ENCODE measurements around the gene CSF3R. TPM values are rescaled to one million over a fixed set of nuclear protein-coding genes. Genes with fewer than 3 reads are reported as not detected.

CSF3R gene
- total and polyA plus RNA-seq, 2 of the 4 experiments (the other 2 are of a cell fraction) = not detected

GRCh38 chr1:36531833-36532232, 49.1 kb upstream of the CSF3R start:
- Histone ChIP-seq H2BK20ac (ENCODE audit: low read depth, low read length) (no peak overlapping the region), H2AFZ (replicated peaks; ENCODE audit: low read length, poor library complexity) (no peak overlapping the region), H3K27me3 (ENCODE audit: control insufficient read depth, insufficient read depth, low read length) (peaks cover 2% of the 10 kb centered on the region; the same call in 1 of the 2 replicates), H4K91ac (ENCODE audit: insufficient read depth, low read depth, low read length) (no peak overlapping the region), H2BK15ac (ENCODE audit: low read depth, low read length) (no peak overlapping the region), H3K4ac (ENCODE audit: low read depth, low read length) (no peak overlapping the region), H3K4me1 (ENCODE audit: control insufficient read depth, insufficient read depth, low read length) (no peaks in the 10 kb centered on the region), H4K8ac (ENCODE audit: low read depth in 2 of 2, low read length in 2 of 2) (no peak overlapping the region), H3K9ac (ENCODE audit: low read depth, low read length) (no peak overlapping the region), H3K9me3 (ENCODE audit: control insufficient read depth, insufficient read depth, low read length) (no peaks in the 10 kb centered on the region), H4K5ac (ENCODE audit: low read depth, low read length) (no peak overlapping the region), H3K27ac (ENCODE audit: insufficient read depth, low read length) (no peak overlapping the region), H2AK9ac (replicated peaks; ENCODE audit: low read depth, low read length, poor library complexity) (no peak overlapping the region), H3K23ac (ENCODE audit: low read depth, low read length) (no peak overlapping the region), H3K4me2 (ENCODE audit: low read depth, low read length) (no peak overlapping the region), H3K18ac (ENCODE audit: low read depth, low read length) (no peak overlapping the region), H3K36me3 (ENCODE audit: control insufficient read depth, insufficient read depth, low read length) (no peaks in the 10 kb centered on the region), H3K56ac (ENCODE audit: extremely low read depth, insufficient read depth, low read length) (no peak overlapping the region), H3K4me3 (ENCODE audit: insufficient read depth, low read depth, low read length) (no peak overlapping the region), H3K79me1 (ENCODE audit: low read depth in 1 of 2, low read length in 2 of 2) (no peaks in the 10 kb centered on the region), H3K14ac (replicated peaks; ENCODE audit: low read depth, low read length) (no peak overlapping the region), H2BK120ac (ENCODE audit: low read depth, low read length) (no peak overlapping the region), H3K9me1 (ENCODE audit: insufficient read depth, low read length) (no peaks in the 10 kb centered on the region), H2AK5ac (ENCODE audit: low read depth, low read length) (no peak overlapping the region), H4K20me1 (ENCODE audit: insufficient read depth, low read length) (no peaks in the 10 kb centered on the region), H2BK5ac (ENCODE audit: low read depth, low read length, poor library complexity, severe bottlenecking) (no peak overlapping the region)
- DNase-seq = no peak
- ChIA-PET CTCF (no interaction called here), POLR2A (ENCODE audit: unreplicated experiment) (no interaction called here)
- intact Hi-C loops (cut with micrococcal nuclease) = no loop called here
- dilution Hi-C loops (cut with HindIII; ENCODE audit: low sequenced_read_pairs, unreplicated experiment) = no loop called here
- no CpG with 5 or more reads among the region's 3 CpGs for WGBS, 2 experiments (ENCODE audit: extremely low coverage in 2 of 2, insufficient read length in 1 of 2)
- no peak for ATAC-seq (ENCODE audit: low read depth)
- TF ChIP-seq CHD1 (IDR thresholded peaks at IDR 0.05; ENCODE audit: low read depth, low read length) (no peak), RAD21 (IDR thresholded peaks at IDR 0.05; ENCODE audit: low read length) (no peak), MAFK (IDR thresholded peaks at IDR 0.05; ENCODE audit: low read depth, low read length) (no peak), NFE2L2 (IDR thresholded peaks at IDR 0.05; ENCODE audit: low read depth, low read length) (no peak), CEBPB (IDR thresholded peaks at IDR 0.05; ENCODE audit: low read depth, low read length) (no peak), CTCF (conservative IDR thresholded peaks at IDR 0.05; ENCODE audit: low read depth, low read length) (no peak), MAZ (IDR thresholded peaks at IDR 0.05; ENCODE audit: borderline replicate concordance, low read depth, low read length) (no peak), FOS (IDR thresholded peaks at IDR 0.05; ENCODE audit: low read depth, low read length) (no peak), POLR2A (IDR thresholded peaks at IDR 0.05; ENCODE audit: low read depth, low read length) (no peak), ELK1 (IDR thresholded peaks at IDR 0.05; ENCODE audit: borderline replicate concordance, low read depth, low read length) (no peak), SMC3 (IDR thresholded peaks at IDR 0.05; ENCODE audit: low read depth, low read length) (no peak), BHLHE40 (IDR thresholded peaks at IDR 0.05; ENCODE audit: low read depth, low read length) (no peak), RFX5 (IDR thresholded peaks at IDR 0.05; ENCODE audit: low read depth, low read length) (no peak), MXI1 (IDR thresholded peaks at IDR 0.05; ENCODE audit: borderline replicate concordance, low read depth, low read length) (no peak), RCOR1 (IDR thresholded peaks at IDR 0.05; ENCODE audit: insufficient replicate concordance, low read length) (no peak)
- TF ChIP-seq, protein P1, sequence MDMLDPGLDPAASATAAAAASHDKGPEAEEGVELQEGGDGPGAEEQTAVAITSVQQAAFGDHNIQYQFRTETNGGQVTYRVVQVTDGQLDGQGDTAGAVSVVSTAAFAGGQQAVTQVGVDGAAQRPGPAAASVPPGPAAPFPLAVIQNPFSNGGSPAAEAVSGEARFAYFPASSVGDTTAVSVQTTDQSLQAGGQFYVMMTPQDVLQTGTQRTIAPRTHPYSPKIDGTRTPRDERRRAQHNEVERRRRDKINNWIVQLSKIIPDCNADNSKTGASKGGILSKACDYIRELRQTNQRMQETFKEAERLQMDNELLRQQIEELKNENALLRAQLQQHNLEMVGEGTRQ (IDR thresholded peaks at IDR 0.05; ENCODE audit: low read depth, low read length) = no peak
- no TSS peak for BruUV-seq (replicated peaks)
- in situ Hi-C loops (cut with MboI; ENCODE audit: low sequenced_read_pairs) = no loop called here

All from IMR-90 (cell line).